Rectal smooth muscle tissue (tissue), 1 donor: ENCODE data around the gene ADAM19.

ENCODE experiments used
- H3K27ac ChIP-seq: one replicate; pipeline ENCODE4 v1.7.0; 2013; ENCODE audit warnings: low read depth, low read length, inconsistent platforms
- H3K27me3 ChIP-seq: one replicate; pipeline ENCODE4 v1.7.0; 2013; ENCODE audit warnings: low read length; ENCODE audit not compliant: control insufficient read depth, insufficient read depth
- H3K36me3 ChIP-seq: one replicate; pipeline ENCODE4 v1.7.0; 2013; ENCODE audit warnings: low read length; ENCODE audit not compliant: control insufficient read depth, insufficient read depth
- H3K4me1 ChIP-seq: one replicate; pipeline ENCODE4 v1.7.0; 2013; ENCODE audit warnings: low read length; ENCODE audit not compliant: control insufficient read depth, insufficient read depth
- H3K4me3 ChIP-seq: one replicate; pipeline ENCODE4 v1.7.0; 2013; ENCODE audit warnings: low read length
- H3K9ac ChIP-seq: one replicate; pipeline ENCODE4 v1.7.0; 2013; ENCODE audit warnings: low read length

The ADAM19 gene

DNA sequence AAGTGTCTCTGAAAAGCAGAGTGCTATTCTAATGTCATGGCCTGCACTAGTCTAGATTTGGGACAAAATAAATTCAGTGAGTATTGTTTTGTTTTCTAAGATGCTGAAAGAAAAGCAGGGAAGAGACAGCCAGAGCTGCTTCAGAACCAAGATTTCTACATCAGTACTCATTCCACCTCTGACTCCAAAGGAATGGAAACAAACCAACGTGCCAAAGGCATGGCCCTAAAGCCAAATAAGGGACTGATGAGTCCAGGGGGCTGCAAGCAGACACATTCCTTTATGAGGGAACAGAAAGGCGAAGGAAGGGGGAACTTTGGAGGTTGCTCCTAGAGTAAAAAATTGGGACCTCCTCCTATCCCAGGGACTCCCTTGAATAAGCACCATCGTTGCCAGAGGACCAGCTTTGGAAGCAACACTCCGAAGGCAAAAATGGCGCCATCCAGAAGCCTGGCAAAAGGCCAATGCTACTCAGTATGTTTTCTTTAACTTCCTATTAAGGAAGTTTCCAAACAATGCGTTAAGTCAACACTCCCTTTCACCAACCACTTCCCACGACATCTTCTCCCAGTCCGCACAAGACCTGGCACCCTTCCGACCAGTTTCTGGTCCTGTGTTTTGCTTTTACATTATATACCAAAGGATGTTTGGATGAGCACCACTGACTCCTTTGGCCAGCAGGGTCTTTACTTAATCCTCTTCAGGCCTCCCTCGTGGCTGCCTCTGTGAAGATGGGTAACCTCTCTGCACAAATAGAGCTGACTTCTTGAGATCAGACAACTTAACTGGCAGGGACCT, 31.6 kb downstream of the ADAM19 start:
- H3K27ac ChIP-seq: peak overlapping the region; percentile 79
- no peaks in the 10 kb centered on the region for H3K27me3 ChIP-seq
- H3K36me3 ChIP-seq: no peaks in the 10 kb centered on the region
- H3K4me3 ChIP-seq: no peak overlapping the region
- peaks cover 64% of the 10 kb centered on the region for H3K4me1 ChIP-seq
- no peak overlapping the region for H3K9ac ChIP-seq

DNA sequence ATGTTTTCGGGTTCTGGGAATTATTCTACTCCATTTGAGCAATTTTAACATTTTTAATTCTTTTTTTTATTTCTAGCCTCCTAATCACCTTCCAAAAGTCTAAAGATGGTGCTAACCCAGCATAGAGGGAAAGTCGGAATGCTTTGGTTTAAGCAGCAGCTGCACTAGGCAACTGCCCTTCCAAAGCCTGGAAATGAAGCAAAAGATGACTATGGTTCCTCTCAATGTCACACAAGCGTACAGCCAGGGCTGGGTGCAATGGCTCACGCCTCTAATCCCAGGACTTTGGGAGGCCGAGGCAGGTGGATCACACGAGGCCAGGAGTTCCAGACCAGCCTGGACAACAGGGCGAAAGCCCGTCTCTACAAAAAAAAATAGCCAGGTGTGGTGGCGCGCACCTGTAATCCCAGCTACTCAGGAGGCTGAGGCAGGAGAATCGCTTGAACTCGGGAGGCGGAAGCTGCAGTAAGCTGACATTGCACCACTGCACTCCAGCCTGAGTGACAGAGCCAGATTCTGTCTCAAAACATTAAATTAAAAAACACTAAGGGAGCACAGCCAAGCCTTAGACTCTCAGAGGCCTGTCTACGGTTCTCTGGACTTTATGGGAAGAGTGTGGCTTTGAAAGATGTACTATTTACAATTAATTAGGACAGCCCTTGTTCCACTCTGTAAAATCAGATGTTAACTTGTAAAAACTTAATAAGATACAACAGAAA, 33.1 kb downstream of the ADAM19 start:
- Histone ChIP-seq H3K4me3 (no peak overlapping the region), H3K36me3 (no peaks in the 10 kb centered on the region), H3K9ac (no peak overlapping the region), H3K4me1 (peaks cover 59% of the 10 kb centered on the region), H3K27me3 (no peaks in the 10 kb centered on the region), H3K27ac (peak overlapping the region; percentile 79)

DNA sequence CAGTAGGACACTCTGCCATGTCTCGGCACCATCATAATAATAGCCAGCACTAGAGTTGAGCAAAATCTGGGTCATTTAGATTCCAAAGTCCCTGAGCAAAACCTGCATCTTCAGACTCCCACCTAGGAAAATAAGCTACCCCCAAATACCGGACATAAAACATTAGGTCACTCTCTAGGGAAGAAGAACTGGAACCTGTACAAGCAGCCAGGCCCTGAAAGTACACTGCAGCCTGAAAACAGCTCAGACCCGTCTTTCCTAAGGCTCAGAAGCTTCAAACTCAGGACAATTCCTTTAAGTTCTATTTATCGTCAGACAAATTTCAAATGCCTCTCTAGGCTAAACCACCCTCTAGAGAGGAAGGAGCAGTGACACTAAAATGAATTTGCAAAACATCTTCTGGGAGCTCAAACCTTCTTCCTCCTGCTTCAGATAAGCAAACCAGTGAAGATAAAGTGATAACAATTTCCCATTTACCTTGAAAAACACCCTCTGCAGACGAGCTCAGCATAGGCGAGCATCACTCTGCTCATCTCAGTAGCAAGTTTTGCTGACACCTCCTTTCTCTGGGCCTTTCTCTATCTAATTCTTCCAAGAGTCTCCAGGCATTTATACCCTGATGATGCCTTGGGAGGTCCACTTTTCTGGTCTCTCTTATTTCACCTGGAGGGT, 34.0 kb downstream of the ADAM19 start:
- Histone ChIP-seq H3K27ac (peak overlapping the region; percentile 79), H3K4me3 (peak overlapping the region; percentile 44), H3K9ac (no peak overlapping the region), H3K36me3 (peaks cover 2% of the 10 kb centered on the region), H3K27me3 (no peaks in the 10 kb centered on the region), H3K4me1 (peaks cover 59% of the 10 kb centered on the region)

DNA sequence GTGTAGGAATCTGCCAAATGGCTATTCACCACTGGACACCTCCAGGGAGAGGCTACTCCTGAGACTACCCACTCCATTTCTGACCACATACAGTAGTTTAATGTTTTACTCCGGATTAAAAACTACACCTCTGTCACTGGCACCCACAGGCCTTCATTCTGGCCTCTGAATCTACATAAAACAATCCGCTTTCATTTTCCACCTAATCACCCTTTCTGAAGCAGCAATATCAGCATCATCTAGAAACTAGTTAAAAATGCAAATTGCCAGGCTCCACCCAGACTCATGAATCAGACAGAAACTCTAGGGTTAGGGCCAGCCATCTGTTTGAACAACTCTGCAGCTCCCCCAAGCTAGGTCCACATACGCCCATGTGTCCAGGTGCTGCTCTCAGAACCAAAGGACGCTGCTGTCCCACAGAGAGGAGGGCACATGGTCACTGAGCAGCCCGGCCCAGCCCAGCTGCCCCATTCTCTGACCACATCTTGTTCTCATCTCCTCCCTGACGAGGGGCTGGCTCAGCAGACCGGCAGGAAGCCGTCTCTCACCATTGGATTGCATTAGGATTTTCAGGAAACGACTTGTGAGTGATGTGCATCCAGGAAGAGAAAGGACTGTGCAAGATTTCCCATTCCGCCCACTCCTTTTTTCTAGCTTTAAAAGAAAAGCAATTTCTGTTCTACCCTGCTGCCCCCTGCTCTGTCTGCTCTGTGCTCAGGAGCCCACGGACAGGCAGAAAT, 34.7 kb downstream of the ADAM19 start:
- Histone ChIP-seq H3K36me3 (peaks cover 7% of the 10 kb centered on the region), H3K4me1 (peaks cover 54% of the 10 kb centered on the region), H3K9ac (no peak overlapping the region), H3K4me3 (peak overlapping the region; percentile 44), H3K27me3 (no peaks in the 10 kb centered on the region), H3K27ac (peak overlapping the region; percentile 79)

DNA sequence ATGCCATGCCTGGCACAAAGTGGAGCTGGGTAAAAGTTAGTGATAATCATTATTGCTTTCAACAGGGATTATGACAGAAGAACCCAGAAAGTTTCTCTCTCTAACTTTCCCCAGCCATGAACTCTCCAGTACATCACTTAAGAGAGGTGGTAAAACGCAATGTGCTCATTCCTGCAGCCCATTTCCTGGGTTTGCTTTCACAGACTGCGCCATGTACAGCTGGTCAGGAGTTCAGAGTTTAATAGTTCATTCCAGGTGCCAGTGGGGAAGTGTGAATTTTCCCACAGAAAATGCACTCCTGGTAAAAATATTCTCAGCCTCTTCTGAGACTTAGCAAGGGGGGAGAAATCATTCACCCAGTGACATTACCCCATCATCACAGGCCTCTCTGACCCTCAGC, 35.5 kb downstream of the ADAM19 start:
- Histone ChIP-seq H3K27ac (peak overlapping the region; percentile 79), H3K4me1 (peaks cover 58% of the 10 kb centered on the region), H3K27me3 (no peaks in the 10 kb centered on the region), H3K36me3 (peaks cover 9% of the 10 kb centered on the region), H3K4me3 (no peak overlapping the region), H3K9ac (no peak overlapping the region)

DNA sequence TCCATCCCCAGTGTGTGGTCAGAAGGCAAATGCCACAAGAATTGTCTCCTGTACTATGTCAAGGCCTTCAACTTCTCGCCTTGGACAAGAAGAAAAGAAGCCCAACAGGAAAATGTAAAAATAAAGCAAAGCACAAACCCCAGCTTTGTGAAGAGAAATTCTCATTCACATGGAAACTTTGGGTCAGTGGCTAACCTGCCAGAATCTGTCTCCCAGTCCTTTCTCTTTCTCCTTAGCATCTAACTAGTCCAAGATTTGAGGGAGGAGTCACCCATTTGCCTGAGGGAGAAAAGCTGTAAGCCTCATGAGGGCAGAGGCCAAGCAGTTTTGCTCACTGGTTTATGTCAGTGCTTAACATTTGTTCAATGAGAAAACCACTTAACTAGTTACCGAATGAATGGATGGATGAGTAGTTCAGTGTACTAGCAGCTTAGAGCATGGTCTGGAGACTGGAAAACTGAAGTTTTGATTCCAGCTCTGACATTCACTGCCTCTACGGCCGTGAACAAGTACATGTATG, 36.0 kb downstream of the ADAM19 start:
- peaks cover 59% of the 10 kb centered on the region for H3K4me1 ChIP-seq
- H3K27me3 ChIP-seq: no peaks in the 10 kb centered on the region
- H3K4me3 ChIP-seq: no peak overlapping the region
- peaks cover 9% of the 10 kb centered on the region for H3K36me3 ChIP-seq
- no peak overlapping the region for H3K9ac ChIP-seq
- H3K27ac ChIP-seq: peak overlapping the region; percentile 79

DNA sequence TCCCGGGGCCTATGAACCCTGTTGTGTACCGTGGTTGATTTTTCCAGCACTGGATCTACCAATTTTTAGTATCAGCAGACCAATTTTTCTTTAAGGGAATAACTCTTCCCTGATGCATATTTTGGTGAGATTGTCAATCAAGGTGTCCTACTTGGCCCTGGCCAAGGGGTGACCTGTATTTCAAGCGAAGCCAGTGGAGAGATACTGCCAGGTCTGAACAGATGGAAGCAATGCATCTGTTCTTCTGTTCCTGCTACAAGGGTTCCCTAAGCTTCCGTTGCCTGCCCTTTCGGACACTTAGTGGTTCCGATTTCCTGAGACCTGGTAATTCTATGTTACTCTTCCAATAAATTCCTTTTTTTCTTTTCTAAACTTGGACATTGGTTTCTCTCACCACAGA, 37.3 kb downstream of the ADAM19 start:
- Histone ChIP-seq H3K27ac (peak overlapping the region; percentile 47), H3K27me3 (no peaks in the 10 kb centered on the region), H3K9ac (no peak overlapping the region), H3K4me3 (no peak overlapping the region), H3K4me1 (peaks cover 51% of the 10 kb centered on the region), H3K36me3 (peaks cover 9% of the 10 kb centered on the region)

DNA sequence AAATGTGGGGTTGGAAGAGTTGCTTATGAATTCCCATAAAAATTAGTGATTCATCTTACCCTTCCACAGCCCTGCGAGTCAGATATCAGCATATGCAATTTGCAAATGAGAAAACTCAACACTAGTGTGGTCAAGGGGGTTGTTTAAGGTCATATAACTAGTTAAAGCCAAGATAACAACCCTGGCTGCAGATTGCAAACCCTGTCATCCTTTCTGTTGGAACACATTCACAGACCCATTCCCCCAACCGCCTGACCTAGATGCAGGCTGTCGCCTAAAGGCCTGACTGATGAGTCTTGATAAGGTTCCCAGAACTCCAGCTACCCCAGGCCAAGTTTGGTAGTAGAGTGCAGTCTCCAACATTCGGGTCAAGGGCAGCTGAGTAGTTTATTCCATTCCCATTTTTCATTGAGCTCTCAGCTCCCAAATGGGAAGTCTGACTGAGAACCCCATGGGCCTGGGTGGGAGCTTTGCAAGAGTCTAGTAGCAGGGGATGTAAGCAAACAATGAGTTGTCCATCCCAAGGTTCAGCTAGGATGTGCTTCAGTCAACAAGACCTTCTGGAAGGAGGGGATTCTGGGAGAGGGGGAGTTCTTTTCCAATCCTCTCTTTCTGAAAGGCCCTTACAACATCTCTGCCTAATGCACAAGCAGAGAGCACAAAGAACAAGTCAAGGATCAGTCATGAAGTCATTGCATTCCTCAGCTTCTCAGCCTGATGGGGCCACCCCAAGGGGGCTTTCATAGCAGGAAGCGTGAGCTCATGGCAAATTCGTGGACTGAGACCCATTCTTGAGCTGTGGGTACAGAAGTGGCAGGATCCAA, 40.3 kb downstream of the ADAM19 start:
- no peak overlapping the region for H3K4me3 ChIP-seq
- H3K27ac ChIP-seq: peak overlapping the region; percentile 80

DNA sequence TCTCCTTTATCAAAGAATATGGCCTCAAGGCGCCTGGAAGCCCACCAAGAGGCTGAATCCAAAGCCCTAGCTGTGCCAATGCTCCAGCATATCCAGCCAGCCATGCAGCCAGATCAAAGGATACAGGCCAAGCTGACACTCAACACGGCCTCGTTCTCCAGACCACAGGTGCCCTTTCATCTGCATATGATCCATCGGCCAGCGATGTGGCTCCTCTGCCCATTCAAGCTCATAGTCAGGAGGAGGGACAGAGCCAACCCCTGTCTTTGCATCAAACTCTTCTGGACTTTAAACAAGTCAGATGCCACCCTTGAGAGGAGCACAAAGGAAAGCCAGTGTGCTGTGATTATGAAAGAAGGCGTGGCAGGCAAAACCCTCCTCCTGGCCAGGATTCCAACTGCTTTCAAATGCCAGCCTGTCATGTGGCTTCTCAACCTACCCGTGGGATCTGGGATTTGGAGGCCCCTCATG, 42.5 kb downstream of the ADAM19 start:
- Histone ChIP-seq H3K4me1 (peaks cover 26% of the 10 kb centered on the region), H3K9ac (no peak overlapping the region), H3K36me3 (peaks cover 9% of the 10 kb centered on the region), H3K27ac (peak overlapping the region; percentile 61), H3K27me3 (no peaks in the 10 kb centered on the region), H3K4me3 (no peak overlapping the region)

More for the DNA sequence above, 40.3 kb downstream of the ADAM19 start:
- H3K36me3 ChIP-seq: peaks cover 9% of the 10 kb centered on the region
- peaks cover 29% of the 10 kb centered on the region for H3K4me1 ChIP-seq
- H3K9ac ChIP-seq: no peak overlapping the region
- no peaks in the 10 kb centered on the region for H3K27me3 ChIP-seq

DNA sequence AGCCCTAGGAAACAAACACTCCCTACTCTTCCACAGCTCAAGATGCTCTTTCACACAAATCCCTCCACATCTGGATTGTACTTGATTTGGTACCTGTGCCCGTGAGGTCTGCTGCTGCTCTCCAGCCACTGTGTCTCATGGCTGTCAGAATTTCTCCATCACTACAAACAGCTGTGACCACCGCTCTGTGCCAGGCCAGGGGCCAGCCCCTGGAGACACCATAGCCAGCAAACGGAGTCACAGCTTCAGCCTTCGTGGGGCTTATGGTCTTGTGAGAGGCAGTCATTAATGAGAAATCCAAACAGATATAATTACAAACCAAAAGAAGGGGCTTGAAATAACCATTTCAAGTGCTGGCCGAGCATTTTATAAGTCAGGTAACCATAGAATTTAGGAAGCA, 43.6 kb downstream of the ADAM19 start:
- no peak overlapping the region for H3K9ac ChIP-seq
- H3K4me1 ChIP-seq: peaks cover 32% of the 10 kb centered on the region
- H3K36me3 ChIP-seq: peaks cover 9% of the 10 kb centered on the region
- peak overlapping the region; percentile 17 for H3K27ac ChIP-seq
- H3K4me3 ChIP-seq: no peak overlapping the region
- no peaks in the 10 kb centered on the region for H3K27me3 ChIP-seq

DNA sequence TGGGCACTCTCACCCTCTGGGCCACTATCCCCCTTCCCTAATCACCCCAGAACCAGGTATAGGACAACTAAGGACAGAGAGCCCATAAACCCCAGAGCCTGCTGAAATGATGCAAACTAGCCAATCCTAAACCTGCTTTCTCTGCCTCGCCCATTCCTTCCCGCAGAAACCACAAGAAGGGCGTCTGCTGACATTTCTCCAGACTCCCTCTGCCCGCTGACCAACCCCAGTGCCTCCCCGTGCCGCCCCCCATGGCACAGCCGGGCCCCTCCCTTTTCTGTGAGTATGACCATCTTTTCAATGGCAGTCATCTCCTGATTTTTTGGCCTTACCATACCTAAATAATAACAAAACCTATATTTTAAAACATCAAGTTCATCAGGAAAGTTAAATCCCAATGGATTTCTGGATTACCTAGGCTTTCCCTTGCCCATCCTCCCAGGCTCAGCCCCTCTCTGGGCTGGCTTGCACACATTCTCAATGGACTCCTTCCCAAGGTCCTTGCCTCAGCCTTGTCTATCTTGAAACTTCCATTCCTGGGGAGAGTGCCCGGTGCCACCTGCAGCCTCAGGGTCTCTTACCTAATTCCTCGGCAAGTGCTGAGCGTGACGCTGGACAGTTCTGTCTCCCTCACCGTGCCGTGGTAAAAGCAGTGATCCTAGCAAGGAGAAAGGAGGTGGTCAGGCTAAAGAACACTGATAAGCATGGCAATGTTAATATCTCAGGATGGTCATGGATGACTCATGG, 45.2 kb downstream of the ADAM19 start:
- Histone ChIP-seq H3K9ac (no peak overlapping the region), H3K4me3 (no peak overlapping the region), H3K27ac (no peak overlapping the region), H3K4me1 (peaks cover 30% of the 10 kb centered on the region), H3K27me3 (no peaks in the 10 kb centered on the region), H3K36me3 (no peaks in the 10 kb centered on the region)
